Peyer's patch (tissue), 4 donors: ENCODE data around the gene MFRP. TPM values are rescaled to one million over a fixed set of nuclear protein-coding genes. Genes with fewer than 3 reads are reported as not detected.

ENCODE experiments used
- DNase-seq, 3 donors: peaks; one replicate each; pipeline ENCODE4 v3.0.0-alpha.2; 2017 to 2019
- H3K27ac ChIP-seq, 4 donors: fragments of 200-600 bp; sonication (generic); one replicate each; pipeline ENCODE4 v1.5.1; 2016 to 2019
- H3K27me3 ChIP-seq, 2 donors: fragments of 200-600 bp; sonication (generic); one replicate each; pipeline ENCODE4 v1.5.1; 2019
- H3K36me3 ChIP-seq, 3 donors: fragments of 200-600 bp; sonication (generic); one replicate each; pipeline ENCODE4 v1.5.1; 2016 to 2019
- H3K4me1 ChIP-seq, 4 donors: fragments of 200-600 bp; sonication (generic); one replicate each; pipeline ENCODE4 v1.5.1; 2016 to 2019
- H3K4me3 ChIP-seq, 4 donors: fragments of 200-600 bp; sonication (generic); 1 replicate in 3 of 4; 2 replicates in 1 of 4; pipeline ENCODE4 v1.5.1; 2016 to 2019; ENCODE audit warnings: mild to moderate bottlenecking in 1 of 4
- H3K9me3 ChIP-seq, 4 donors: fragments of 200-600 bp; sonication (generic); one replicate each; pipeline ENCODE4 v1.5.1; 2016 to 2019; ENCODE audit warnings: mild to moderate bottlenecking in 1 of 4
- POLR2A ChIP-seq, 2 donors: fragments of 450-650 bp; IDR thresholded peaks; one replicate each; pipeline ENCODE4 v1.5.1; 2017; ENCODE audit warnings: antibody characterized with exemption in 2 of 2, mild to moderate bottlenecking in 2 of 2, moderate library complexity in 2 of 2
- total RNA-seq, 4 donors: library from RNA; depleted of rRNA; stranded (reverse); fragments of >200 nt; gene quantifications; one replicate each; pipeline ENCODE4 v1.1.0, GENCODE V29; 2016
- TF ChIP-seq, protein P1 (sequence below), 6 experiments: fragments of 450-650 bp in 4 of 6; fragments of 200-600 bp in 2 of 6; sonication (generic) in 1 of 6; IDR thresholded peaks; one replicate each; pipeline ENCODE4 v1.5.1; 2017 to 2019; ENCODE audit warnings: antibody characterized with exemption in 6 of 6, mild to moderate bottlenecking in 3 of 6, moderate library complexity in 1 of 6

Gene MFRP
- total RNA-seq, 4 donors from 2014 or later = not detected

DNA sequence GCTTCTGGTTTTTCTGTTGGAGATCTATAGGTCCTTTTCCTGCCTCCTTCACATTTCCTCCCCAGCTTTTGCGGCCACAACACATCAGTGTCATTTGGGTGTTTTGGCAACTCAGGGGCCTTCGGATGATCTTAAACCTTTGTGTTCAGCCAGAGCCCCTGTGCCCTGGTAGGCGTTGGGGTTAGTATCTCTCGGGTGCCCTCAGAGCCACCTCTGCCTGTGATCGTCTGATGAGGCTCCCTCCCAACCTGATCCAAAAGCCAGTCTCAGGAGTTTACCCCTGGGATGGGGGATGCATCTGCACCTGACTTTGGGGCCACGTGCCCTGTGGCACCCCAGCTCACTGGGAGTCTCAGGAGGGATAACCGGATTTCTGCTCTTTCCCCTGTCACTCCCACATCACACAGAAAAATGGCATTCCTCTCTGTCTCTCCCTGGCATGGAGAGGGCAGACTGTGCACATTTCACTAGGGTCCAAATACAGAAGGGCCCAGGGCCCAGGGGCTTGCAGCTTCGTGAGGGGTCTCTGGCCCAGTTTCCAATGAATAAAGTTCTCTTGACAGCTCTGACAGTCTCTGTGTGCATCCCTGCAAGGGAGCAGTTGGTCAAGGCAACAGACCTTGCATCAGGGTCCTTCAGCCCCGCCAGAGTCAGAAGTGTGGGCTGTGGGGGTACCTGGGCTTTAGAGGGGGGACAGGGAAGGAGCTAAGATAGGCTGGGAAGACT lies 9.6 kb downstream of the MFRP start:
- Histone ChIP-seq H3K36me3 (no peaks in the 10 kb centered on the region), H3K4me3 (no peak overlapping the region), H3K9me3 (no peaks in the 10 kb centered on the region), H3K27me3 (peaks cover 0 to 5% of the 10 kb centered on the region in 2 donors), H3K4me1 (peaks cover 3 to 74% (median 22%) of the 10 kb centered on the region in 4 donors), H3K27ac (peak overlapping the region in 1 of 4 donors; percentile 78)
- DNase-seq = no peak
- TF ChIP-seq, protein P1, sequence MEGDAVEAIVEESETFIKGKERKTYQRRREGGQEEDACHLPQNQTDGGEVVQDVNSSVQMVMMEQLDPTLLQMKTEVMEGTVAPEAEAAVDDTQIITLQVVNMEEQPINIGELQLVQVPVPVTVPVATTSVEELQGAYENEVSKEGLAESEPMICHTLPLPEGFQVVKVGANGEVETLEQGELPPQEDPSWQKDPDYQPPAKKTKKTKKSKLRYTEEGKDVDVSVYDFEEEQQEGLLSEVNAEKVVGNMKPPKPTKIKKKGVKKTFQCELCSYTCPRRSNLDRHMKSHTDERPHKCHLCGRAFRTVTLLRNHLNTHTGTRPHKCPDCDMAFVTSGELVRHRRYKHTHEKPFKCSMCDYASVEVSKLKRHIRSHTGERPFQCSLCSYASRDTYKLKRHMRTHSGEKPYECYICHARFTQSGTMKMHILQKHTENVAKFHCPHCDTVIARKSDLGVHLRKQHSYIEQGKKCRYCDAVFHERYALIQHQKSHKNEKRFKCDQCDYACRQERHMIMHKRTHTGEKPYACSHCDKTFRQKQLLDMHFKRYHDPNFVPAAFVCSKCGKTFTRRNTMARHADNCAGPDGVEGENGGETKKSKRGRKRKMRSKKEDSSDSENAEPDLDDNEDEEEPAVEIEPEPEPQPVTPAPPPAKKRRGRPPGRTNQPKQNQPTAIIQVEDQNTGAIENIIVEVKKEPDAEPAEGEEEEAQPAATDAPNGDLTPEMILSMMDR (IDR thresholded peaks at IDR 0.05) = no peak
- TF ChIP-seq POLR2A (IDR thresholded peaks at IDR 0.05) = no peak

DNA sequence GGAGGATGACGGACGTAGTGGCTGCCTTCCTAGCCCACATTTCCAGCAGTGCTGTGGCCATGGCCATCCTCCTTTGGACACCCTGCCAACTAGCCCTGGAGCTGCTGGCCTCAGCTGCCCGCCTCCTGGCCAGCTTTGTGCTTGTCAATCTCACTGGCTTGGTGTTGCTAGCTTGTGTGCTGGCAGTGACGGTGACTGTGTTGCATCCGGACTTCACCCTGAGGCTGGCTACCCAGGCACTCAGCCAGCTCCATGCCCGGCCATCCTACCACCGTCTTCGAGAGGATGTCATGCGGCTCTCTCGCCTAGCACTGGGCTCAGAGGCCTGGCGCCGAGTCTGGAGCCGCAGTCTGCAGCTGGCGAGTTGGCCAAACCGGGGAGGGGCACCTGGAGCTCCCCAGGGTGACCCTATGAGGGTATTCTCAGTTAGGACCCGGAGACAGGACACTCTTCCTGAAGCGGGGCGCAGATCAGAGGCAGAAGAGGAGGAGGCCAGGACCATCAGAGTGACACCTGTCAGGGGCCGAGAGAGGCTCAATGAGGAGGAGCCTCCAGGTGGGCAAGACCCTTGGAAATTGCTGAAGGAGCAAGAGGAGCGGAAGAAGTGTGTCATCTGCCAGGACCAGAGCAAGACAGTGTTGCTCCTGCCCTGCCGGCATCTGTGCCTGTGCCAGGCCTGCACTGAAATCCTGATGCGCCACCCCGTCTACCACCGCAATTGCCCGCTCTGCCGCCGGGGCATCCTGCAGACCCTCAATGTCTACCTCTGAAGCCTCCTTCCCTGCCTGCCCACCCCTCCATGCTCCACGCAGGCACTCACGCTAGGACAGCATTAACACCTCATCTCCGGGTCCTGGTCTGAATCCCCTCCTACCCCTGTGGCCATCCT lies 10.6 kb downstream of the MFRP start:
- no peak overlapping the region for H3K27ac ChIP-seq
- no peaks in the 10 kb centered on the region for H3K9me3 ChIP-seq
- H3K4me3 ChIP-seq = peak overlapping the region in 1 of 4 donors; percentile 86
- no peaks in the 10 kb centered on the region for H3K27me3 ChIP-seq
- H3K36me3 ChIP-seq = no peaks in the 10 kb centered on the region
- no peak for DNase-seq
- TF ChIP-seq, protein P1 (IDR thresholded peaks at IDR 0.05) = no peak
- no peak for TF ChIP-seq POLR2A (IDR thresholded peaks at IDR 0.05)
- peaks cover 3 to 65% (median 18%) of the 10 kb centered on the region in 4 donors for H3K4me1 ChIP-seq

DNA sequence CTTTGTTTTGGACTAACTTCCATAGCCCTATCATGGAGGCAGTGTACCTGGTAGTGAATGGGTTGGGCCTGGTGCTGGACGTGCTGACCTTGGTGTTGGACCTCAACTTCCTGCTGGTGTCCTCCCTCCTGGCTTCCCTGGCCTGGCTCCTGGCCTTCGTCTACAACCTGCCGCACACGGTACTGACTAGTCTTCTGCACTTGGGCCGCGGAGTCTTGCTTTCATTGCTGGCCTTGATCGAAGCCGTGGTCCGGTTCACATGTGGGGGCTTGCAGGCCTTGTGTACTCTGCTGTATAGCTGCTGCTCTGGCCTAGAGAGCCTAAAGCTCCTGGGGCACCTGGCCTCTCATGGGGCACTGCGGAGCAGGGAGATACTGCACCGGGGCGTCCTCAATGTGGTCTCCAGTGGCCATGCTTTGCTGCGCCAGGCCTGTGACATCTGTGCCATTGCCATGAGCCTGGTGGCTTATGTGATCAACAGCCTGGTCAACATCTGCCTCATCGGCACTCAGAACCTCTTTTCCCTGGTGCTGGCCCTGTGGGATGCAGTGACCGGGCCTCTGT lies 11.3 kb downstream of the MFRP start:
- no peaks in the 10 kb centered on the region for H3K36me3 ChIP-seq
- no peak for TF ChIP-seq POLR2A (IDR thresholded peaks at IDR 0.05)
- TF ChIP-seq, protein P1 (IDR thresholded peaks at IDR 0.05) = no peak
- H3K4me3 ChIP-seq = peak overlapping the region; percentile 86 to 98 (median 92)
- peaks cover 0 to 58% (median 12%) of the 10 kb centered on the region in 4 donors for H3K4me1 ChIP-seq
- H3K27me3 ChIP-seq = no peaks in the 10 kb centered on the region
- H3K27ac ChIP-seq = peak overlapping the region; percentile 78 to 90 (median 83)
- no peak for DNase-seq
- H3K9me3 ChIP-seq = no peaks in the 10 kb centered on the region

DNA sequence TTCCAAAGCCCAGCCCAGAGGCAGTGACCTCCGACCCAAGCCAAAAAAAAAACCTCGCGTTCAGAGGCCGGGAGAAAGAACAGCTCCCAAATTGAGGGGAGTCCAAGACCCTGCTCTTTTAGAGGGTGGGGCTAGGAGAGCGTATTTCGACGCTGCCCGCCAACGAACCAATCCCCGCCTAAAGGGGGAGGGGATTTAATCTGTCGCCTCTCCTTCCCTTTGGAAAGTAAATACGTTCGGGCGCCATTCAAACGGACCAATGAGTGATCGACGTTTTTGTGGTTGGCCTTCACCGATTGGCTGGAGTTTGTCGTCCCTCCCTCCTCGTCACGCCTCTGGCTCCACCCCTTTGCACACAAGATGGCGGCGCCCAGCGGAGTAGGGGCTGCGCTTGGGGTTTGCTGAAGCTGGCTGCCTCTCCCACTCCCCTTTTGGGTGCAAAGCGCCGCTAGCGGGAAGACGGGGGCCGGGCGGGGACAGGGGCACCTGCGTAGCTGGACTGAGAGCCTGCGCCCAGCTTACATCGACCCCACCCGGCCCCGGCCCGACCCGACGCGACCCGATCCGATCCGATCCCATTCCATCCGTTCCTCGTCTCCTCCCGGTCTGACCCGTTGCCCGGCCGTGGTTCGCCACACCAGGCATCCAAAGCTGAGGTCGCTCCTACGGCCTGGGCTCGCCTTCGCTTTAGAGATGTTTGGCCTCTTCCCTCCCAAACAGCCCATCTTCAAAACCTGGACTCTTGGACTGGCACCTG lies 12.2 kb downstream of the MFRP start, which contains the start of gene RNF26:
RNF26 (plus strand) TSS at position 354 of the 757 bp plus-strand sequence. CDS start 596 bp downstream, outside the sequence.
- peak; percentile 94 to 98 (median 96) for DNase-seq
- no peaks in the 10 kb centered on the region for H3K27me3 ChIP-seq
- no peaks in the 10 kb centered on the region for H3K36me3 ChIP-seq
- peak; percentile 47 to 55 for TF ChIP-seq POLR2A (IDR thresholded peaks at IDR 0.05)
- TF ChIP-seq, protein P1 (IDR thresholded peaks at IDR 0.05) = no peak
- no peaks in the 10 kb centered on the region for H3K9me3 ChIP-seq
- H3K4me3 ChIP-seq = peak within 1 kb of the TSS; percentile 86 to 98 (median 92)
- peaks cover 0 to 50% (median 7%) of the 10 kb centered on the region in 4 donors for H3K4me1 ChIP-seq
- H3K27ac ChIP-seq = peak within 1 kb of the TSS; percentile 78 to 90 (median 83)
